Subcutaneous adipose tissue (tissue), 4 donors: ENCODE results near the gene ADGRG1. TPM values are rescaled to one million over a fixed set of nuclear protein-coding genes. Genes with fewer than 3 reads are reported as not detected.

Source experiments
- CTCF ChIP-seq: fragments of 450-650 bp; IDR thresholded peaks from one replicate; pipeline ENCODE4 v1.5.1; 2016; ENCODE audit warnings: low read depth, mild to moderate bottlenecking, control low read depth, antibody characterized with exemption, moderate library complexity
- total RNA-seq, 4 donors: library from RNA; depleted of rRNA; stranded (reverse); fragments of >200 nt; gene quantifications; one replicate each; pipeline ENCODE4 v1.1.0, GENCODE V29; 2016

Gene ADGRG1
- total RNA-seq, 4 donors from 2014 or later = 10.0 to 92.5 (median 21.2) TPM

GRCh38 chr16:57688487-57688986 is 60.1 kb downstream of the ADGRG1 start:
- TF ChIP-seq CTCF = no peak

- TF ChIP-seq CTCF = no peak
Measured at GRCh38 chr16:57688987-57689761, 60.7 kb downstream of the ADGRG1 start.

- TF ChIP-seq CTCF = no peak
Measured at GRCh38 chr16:57689762-57690558, 61.5 kb downstream of the ADGRG1 start.

GRCh38 chr16:57690782-57691471 is 62.5 kb downstream of the ADGRG1 start:
- TF ChIP-seq CTCF = no peak

GRCh38 chr16:57692636-57693035 is 64.2 kb downstream of the ADGRG1 start:
- no peak for TF ChIP-seq CTCF

- no peak for TF ChIP-seq CTCF
Measured at GRCh38 chr16:57693550-57693949, 65.1 kb downstream of the ADGRG1 start.
